ENCODE results near the gene C19orf25. TPM values are rescaled to one million over a fixed set of nuclear protein-coding genes. Genes with fewer than 3 reads are reported as not detected.

Gene C19orf25
- total RNA-seq, 2 donors from 2014 or later, result 54.0 to 93.0 TPM

DNA sequence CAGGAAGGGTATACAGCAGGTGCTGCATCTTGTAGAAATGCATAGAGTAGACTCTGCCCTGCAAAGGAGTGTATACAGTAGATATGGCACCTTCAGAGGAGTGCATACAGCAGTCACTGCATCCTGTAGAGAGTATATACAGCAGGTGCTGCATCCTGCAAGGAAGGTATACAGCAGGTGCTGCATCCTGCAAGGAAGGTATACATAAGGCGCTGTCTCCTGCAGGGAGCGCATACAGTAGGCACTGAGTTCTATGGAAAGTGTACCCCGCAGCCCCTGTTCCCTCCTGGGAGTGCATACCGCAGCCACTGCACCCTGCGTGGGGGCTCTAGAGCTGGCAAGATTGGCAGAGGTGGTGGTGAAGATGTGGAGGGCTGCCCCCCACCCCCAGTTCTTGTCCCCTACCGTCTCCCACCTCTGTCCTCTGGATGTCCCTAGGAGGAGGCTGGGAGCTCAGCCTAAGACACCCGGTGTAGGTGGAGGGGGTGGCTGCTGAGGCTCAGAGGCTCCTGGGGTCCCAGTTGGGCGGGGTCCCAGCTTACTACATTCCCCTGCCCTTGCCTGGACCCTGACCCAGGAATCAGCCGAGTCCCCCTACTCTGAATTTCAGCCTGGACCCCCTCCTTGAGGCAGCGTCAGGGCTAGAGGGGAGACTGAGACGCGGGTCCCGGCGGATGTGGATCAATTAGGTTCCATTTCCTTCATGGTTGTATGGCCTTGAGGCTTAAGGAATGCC, 36.1 kb upstream of the C19orf25 start:
- 61% methylated on average over 14 of the region's 14 CpGs for WGBS
- DNase-seq (ENCODE audit: low spot score), result no peak
- no peak overlapping the region for H3K4me3 ChIP-seq
- peaks cover 3% of the 10 kb centered on the region for H3K27me3 ChIP-seq (replicated peaks; ENCODE audit: insufficient read depth)
- no peaks in the 10 kb centered on the region for H3K36me3 ChIP-seq
- H3K4me1 ChIP-seq (replicated peaks), result no peaks in the 10 kb centered on the region
- H3K9me3 ChIP-seq, result no peaks in the 10 kb centered on the region
- intact Hi-C loops (cut with DNase I), result no loop called here
- no peak overlapping the region for H3K27ac ChIP-seq
- TF ChIP-seq POLR2AphosphoS5 (IDR thresholded peaks at IDR 0.05), result no peak
- TF ChIP-seq POLR2A (IDR thresholded peaks at IDR 0.05), result no peak
- TF ChIP-seq, protein P1, sequence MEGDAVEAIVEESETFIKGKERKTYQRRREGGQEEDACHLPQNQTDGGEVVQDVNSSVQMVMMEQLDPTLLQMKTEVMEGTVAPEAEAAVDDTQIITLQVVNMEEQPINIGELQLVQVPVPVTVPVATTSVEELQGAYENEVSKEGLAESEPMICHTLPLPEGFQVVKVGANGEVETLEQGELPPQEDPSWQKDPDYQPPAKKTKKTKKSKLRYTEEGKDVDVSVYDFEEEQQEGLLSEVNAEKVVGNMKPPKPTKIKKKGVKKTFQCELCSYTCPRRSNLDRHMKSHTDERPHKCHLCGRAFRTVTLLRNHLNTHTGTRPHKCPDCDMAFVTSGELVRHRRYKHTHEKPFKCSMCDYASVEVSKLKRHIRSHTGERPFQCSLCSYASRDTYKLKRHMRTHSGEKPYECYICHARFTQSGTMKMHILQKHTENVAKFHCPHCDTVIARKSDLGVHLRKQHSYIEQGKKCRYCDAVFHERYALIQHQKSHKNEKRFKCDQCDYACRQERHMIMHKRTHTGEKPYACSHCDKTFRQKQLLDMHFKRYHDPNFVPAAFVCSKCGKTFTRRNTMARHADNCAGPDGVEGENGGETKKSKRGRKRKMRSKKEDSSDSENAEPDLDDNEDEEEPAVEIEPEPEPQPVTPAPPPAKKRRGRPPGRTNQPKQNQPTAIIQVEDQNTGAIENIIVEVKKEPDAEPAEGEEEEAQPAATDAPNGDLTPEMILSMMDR (IDR thresholded peaks at IDR 0.05), result no peak

DNA sequence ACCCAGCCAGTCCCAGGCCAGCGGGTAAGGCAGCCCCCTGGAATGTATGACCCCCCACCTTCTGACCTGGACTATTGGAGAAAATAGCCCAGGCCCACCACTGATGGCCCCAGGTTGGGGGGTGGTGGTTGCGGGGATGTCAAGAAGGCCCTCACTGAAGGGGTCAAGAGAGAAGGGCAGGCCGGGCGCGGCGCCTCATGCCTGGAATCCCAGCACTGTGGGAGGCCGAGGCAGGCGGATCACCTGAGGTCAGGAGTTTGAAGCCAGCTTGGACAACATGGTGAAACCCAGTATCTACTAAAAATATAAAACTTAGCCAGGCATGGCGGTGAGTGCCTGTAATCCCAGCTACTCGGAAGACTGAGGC, 35.3 kb upstream of the C19orf25 start:
- 79% methylated on average over 10 of the region's 10 CpGs for WGBS
- TF ChIP-seq, protein P1 (IDR thresholded peaks at IDR 0.05), result peak in 1 of 4 experiments; percentile 0
- no peak for TF ChIP-seq POLR2A (IDR thresholded peaks at IDR 0.05)
- no peak overlapping the region for H3K4me3 ChIP-seq
- H3K27me3 ChIP-seq (replicated peaks; ENCODE audit: insufficient read depth), result peaks cover 3% of the 10 kb centered on the region
- intact Hi-C loops (cut with DNase I), result no loop called here
- no peaks in the 10 kb centered on the region for H3K36me3 ChIP-seq
- no peak for DNase-seq (ENCODE audit: low spot score)
- H3K27ac ChIP-seq, result no peak overlapping the region
- no peaks in the 10 kb centered on the region for H3K9me3 ChIP-seq
- H3K4me1 ChIP-seq (replicated peaks), result no peaks in the 10 kb centered on the region

DNA sequence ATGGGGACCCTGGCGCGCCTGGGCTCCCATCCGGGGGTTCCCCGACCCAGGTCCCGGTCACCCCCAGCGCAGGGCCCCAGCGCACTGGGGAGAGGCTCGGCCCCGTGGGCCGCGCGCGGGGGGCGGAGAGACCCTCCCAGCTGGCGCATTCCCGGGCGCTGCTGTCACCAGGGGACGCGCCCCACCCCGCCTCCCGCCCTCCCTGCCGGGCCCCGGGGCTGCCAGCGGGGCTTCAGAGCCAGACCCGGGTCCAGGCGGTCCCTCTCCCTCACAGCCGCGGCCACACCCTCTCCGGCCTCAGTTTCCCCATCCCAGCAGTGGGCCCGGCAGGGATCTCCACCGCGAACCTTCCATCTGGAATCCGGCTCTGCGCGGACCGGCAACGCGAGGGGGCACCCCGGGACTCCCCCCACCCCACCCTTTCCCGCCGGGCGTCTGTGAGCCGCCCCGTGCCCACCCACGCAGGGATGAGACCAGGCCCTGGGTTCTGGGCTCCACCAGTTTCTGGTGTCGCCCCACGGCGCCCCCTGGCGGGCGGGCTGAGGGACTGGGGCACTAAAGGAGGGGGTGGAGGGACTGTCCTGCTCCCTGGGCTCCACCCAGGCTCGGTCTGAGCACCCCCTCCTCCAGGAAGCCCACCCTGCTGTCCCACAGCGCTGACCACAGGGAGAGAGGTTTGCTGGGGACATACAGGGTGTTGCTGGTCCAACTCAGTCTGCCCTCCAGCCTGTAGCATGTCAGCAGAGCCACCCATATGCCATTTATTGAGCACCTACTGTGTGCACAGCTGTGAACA, 34.7 kb upstream of the C19orf25 start:
- Histone ChIP-seq H3K27me3 (replicated peaks; ENCODE audit: insufficient read depth) (peaks cover 3% of the 10 kb centered on the region), H3K4me3 (peak overlapping the region; percentile 32 to 37), H3K27ac (peak overlapping the region in 1 of 2 donors; percentile 42), H3K4me1 (replicated peaks) (no peaks in the 10 kb centered on the region), H3K36me3 (no peaks in the 10 kb centered on the region), H3K9me3 (no peaks in the 10 kb centered on the region)
- intact Hi-C loops (cut with DNase I), result no loop called here
- TF ChIP-seq, protein P1 (IDR thresholded peaks at IDR 0.05), result peak; percentile 11 to 49 (median 42)
- no peak for TF ChIP-seq POLR2AphosphoS5 (IDR thresholded peaks at IDR 0.05)
- 4% methylated on average over 32 of the region's 52 CpGs for WGBS
- no peak for DNase-seq (ENCODE audit: low spot score)

DNA sequence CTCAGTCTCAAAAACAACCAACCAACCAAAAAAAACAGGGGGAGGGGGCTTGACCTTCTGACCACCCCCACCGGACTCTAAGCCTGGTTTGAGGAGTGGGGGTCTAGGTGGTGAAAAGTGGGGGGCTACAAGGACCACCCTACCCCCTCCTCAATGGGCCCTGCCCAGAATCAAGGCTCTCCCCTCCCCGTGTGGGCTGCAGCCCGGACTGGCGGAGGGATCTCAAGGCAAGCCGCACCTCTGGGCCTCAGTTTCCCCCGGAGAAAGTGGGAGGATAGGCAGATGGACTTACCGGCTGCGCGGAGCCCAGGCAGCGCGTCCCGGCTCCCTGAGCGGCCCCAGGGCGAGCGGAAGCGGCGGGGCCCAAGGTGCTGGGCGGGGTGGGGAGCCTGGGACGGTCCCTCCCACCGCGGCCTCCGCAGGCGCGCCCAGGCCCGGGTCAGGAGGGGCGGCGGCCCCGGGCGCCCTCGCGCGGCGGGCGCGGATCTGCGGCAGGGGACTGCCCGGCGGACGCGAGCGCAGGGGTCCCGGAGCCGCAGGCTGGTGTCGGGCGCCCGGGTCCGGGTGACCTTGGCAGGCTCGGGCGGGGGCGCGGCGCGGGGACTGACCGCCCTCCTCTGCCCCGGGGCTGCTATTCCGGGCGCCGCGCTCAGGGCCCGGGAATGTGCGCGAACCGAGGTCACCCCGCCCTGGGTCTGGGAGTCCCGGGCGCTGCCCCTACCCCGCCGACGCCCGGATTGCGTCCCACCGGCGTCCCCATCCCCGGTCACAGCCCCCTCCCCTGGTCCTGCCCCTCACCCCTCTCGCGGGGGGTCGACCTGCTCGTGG, 33.9 kb upstream of the C19orf25 start, which contains the start of gene ADAMTSL5:
ADAMTSL5 (minus strand) TSS at position 349 of the 828 bp plus-strand sequence. CDS start 2,076 bp downstream, outside the sequence.
- Histone ChIP-seq H3K27me3 (replicated peaks; ENCODE audit: insufficient read depth) (peaks cover 3% of the 10 kb centered on the region), H3K27ac (peak within 1 kb of the TSS in 1 of 2 donors; percentile 42), H3K4me3 (peak within 1 kb of the TSS; percentile 32 to 37), H3K36me3 (no peaks in the 10 kb centered on the region), H3K4me1 (replicated peaks) (no peaks in the 10 kb centered on the region), H3K9me3 (no peaks in the 10 kb centered on the region)
- no peak for DNase-seq (ENCODE audit: low spot score)
- TF ChIP-seq POLR2AphosphoS5 (IDR thresholded peaks at IDR 0.05) (no peak), POLR2A (IDR thresholded peaks at IDR 0.05) (no peak)
- TF ChIP-seq, protein P1 (IDR thresholded peaks at IDR 0.05), result peak in 1 of 4 experiments; percentile 45
- 7% methylated on average over 47 of the region's 78 CpGs for WGBS
- intact Hi-C loops (cut with DNase I), result no loop called here

Measured in prostate gland (tissue), 2 donors.